Measurements from ENCODE around the gene ANKRD12. TPM values are rescaled to one million over a fixed set of nuclear protein-coding genes. Genes with fewer than 3 reads are reported as not detected.
A peak's percentile ranks its signal among the peaks of the same experiment; 100 is the strongest.

Gene ANKRD12
- total RNA-seq, 1 donor from 2014 or later: 8.5 TPM

- TF ChIP-seq, protein P1, sequence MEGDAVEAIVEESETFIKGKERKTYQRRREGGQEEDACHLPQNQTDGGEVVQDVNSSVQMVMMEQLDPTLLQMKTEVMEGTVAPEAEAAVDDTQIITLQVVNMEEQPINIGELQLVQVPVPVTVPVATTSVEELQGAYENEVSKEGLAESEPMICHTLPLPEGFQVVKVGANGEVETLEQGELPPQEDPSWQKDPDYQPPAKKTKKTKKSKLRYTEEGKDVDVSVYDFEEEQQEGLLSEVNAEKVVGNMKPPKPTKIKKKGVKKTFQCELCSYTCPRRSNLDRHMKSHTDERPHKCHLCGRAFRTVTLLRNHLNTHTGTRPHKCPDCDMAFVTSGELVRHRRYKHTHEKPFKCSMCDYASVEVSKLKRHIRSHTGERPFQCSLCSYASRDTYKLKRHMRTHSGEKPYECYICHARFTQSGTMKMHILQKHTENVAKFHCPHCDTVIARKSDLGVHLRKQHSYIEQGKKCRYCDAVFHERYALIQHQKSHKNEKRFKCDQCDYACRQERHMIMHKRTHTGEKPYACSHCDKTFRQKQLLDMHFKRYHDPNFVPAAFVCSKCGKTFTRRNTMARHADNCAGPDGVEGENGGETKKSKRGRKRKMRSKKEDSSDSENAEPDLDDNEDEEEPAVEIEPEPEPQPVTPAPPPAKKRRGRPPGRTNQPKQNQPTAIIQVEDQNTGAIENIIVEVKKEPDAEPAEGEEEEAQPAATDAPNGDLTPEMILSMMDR (conservative IDR thresholded peaks at IDR 0.05; ENCODE audit: low read depth, low read length): no peak
- no peak overlapping the region for H3K4me3 ChIP-seq (ENCODE audit: low read depth, low read length)
- no peak for DNase-seq (ENCODE audit: low read depth)
These were observed 79.9 kb downstream of the ANKRD12 start for GRCh38 chr18:9216459-9216858.

GRCh38 chr18:9217743-9218451, 81.3 kb downstream of the ANKRD12 start:
- no peak for DNase-seq (ENCODE audit: low read depth)
- TF ChIP-seq, protein P1 (conservative IDR thresholded peaks at IDR 0.05; ENCODE audit: low read depth, low read length): no peak
- no peak overlapping the region for H3K4me3 ChIP-seq (ENCODE audit: low read depth, low read length)

DNA sequence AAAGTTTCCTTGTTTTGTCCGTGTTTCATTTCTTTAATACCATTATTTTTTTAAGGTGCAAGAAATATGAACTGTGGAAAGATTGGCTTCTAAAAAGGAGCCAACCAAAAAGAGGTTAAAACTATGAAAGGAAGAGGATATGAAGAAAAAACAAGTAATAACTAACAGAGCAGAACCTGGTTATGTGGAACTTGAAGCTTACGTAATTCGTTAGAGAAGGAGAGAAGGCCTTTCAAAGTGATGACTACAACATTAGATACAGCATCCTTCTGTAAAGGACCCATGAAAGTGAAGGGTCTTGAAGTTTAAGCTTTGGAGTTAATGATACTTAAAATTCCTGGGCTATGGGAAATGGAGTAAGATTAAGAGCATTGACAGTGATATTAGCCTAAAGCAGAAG, 84.5 kb downstream of the ANKRD12 start:
- no peak overlapping the region for H3K4me3 ChIP-seq (ENCODE audit: low read depth, low read length)
- peak; percentile 37 for DNase-seq (ENCODE audit: low read depth)
- TF ChIP-seq, protein P1 (conservative IDR thresholded peaks at IDR 0.05; ENCODE audit: low read depth, low read length): no peak

DNA sequence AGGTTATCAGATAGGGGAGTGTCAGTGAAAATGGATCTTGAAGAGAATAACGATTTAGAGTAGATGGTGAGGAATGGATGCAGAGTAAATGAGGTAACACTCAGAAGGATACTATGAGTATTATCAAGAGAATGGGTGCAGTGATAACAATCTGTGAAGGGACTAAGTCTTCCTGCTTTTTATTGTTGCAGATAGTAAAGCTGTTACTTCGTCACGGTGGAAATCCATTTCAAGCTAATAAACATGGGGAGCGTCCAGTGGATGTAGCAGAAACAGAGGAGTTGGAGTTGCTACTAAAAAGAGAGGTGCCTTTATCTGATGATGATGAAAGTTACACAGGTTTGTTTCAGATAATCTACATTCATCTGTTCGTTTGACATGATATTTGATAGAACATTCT, 85.1 kb downstream of the ANKRD12 start:
- TF ChIP-seq, protein P1 (conservative IDR thresholded peaks at IDR 0.05; ENCODE audit: low read depth, low read length): no peak

DNA sequence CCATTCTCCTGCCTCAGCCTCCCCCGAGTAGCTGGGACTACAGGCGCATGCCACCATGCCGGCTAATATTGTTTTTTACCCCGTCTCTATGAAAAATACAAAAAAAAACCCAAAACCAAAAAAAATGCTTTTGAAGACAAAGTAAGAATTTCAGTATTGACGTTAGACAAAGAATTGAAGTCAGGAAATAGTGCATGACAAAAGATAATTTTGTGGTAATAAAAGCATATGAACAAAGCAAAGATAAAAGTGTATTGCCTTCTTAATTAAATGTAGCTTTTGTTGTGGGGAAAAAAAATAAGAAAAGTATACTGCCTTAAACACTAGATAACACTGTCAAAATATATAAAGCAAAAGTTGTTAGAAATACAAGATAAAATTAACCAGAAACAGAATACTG, 86.8 kb downstream of the ANKRD12 start:
- TF ChIP-seq, protein P1 (conservative IDR thresholded peaks at IDR 0.05; ENCODE audit: low read depth, low read length): no peak

More for the DNA sequence above, 85.1 kb downstream of the ANKRD12 start:
- no peak for DNase-seq (ENCODE audit: low read depth)
- no peak overlapping the region for H3K4me3 ChIP-seq (ENCODE audit: low read depth, low read length)

DNA sequence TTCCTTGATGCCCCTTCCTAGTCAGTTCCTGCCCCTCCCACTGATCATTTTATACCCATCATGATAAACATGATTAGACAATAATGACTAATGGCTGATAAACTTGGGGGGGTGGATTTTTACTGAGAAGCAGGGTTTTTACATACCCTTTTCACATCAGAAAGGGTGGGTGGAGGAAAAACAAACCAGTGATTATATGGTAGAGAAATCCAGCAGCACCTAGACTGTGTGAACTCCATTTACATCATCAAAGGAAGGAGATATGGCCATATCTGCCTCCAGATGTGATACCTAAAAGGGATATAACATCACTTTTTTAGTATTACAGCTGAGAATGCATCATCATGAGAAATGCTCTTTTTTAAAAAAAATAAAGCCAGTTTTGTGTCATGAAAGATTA, 89.9 kb downstream of the ANKRD12 start:
- no peak for DNase-seq (ENCODE audit: low read depth)
- TF ChIP-seq, protein P1 (conservative IDR thresholded peaks at IDR 0.05; ENCODE audit: low read depth, low read length): no peak
- no peak overlapping the region for H3K4me3 ChIP-seq (ENCODE audit: low read depth, low read length)

More for the DNA sequence above, 86.8 kb downstream of the ANKRD12 start:
- no peak overlapping the region for H3K4me3 ChIP-seq (ENCODE audit: low read depth, low read length)
- DNase-seq (ENCODE audit: low read depth): no peak

All from epithelial cell of proximal tubule (primary cell).